Stimulated activated CD8-positive, alpha-beta memory T cell treated with anti-CD3 and anti-CD28 coated beads, Interleukin-2, amount 100 ng/mL, for 1 hour (primary cell): ENCODE results near the gene LDLRAD3.
"Not testable (repeated sequence)": the region's sequence is repeated elsewhere in the genome, so short reads cannot be mapped to it uniquely, and the experiment has no call there.

ENCODE experiments used
- DNase-seq, 2 donors: peaks; one replicate each; pipeline ENCODE4 v3.0.0-alpha.2; 2020; ENCODE audit warnings: low read depth in 2 of 2

Gene LDLRAD3

GRCh38 chr11:36016709-36017108 is 72.8 kb downstream of the LDLRAD3 start:
- no peak for DNase-seq

- DNase-seq = no peak
Observed at GRCh38 chr11:36019005-36019596, 75.2 kb downstream of the LDLRAD3 start.

GRCh38 chr11:36019722-36020121 is 75.9 kb downstream of the LDLRAD3 start:
- no peak for DNase-seq

- DNase-seq = no peak
Observed at GRCh38 chr11:36022882-36023281, 79.0 kb downstream of the LDLRAD3 start.

- no peak for DNase-seq
Observed at GRCh38 chr11:36023922-36024321, 80.1 kb downstream of the LDLRAD3 start.

- no peak for DNase-seq
Observed at GRCh38 chr11:36024716-36025115, 80.9 kb downstream of the LDLRAD3 start.

- no peak for DNase-seq
Observed at GRCh38 chr11:36026315-36026968, 82.6 kb downstream of the LDLRAD3 start.

GRCh38 chr11:36027731-36028130 is 83.9 kb downstream of the LDLRAD3 start:
- DNase-seq = no peak

GRCh38 chr11:36029616-36030015 is 85.8 kb downstream of the LDLRAD3 start:
- no peak for DNase-seq

GRCh38 chr11:36030731-36031281 is 86.9 kb downstream of the LDLRAD3 start:
- DNase-seq = no peak

- no peak for DNase-seq
Observed at GRCh38 chr11:36033082-36033751, 89.4 kb downstream of the LDLRAD3 start.

GRCh38 chr11:36033936-36034335 is 90.1 kb downstream of the LDLRAD3 start:
- no peak for DNase-seq

GRCh38 chr11:36034551-36035331 is 90.9 kb downstream of the LDLRAD3 start:
- no peak for DNase-seq

GRCh38 chr11:36035454-36035853 is 91.6 kb downstream of the LDLRAD3 start:
- no peak for DNase-seq

- DNase-seq = no peak
Observed at GRCh38 chr11:36035999-36036398, 92.1 kb downstream of the LDLRAD3 start.

- DNase-seq = no peak
Observed at GRCh38 chr11:36037031-36037430, 93.2 kb downstream of the LDLRAD3 start.

GRCh38 chr11:36038541-36038940 is 94.7 kb downstream of the LDLRAD3 start:
- no peak for DNase-seq

GRCh38 chr11:36039471-36039870 is 95.6 kb downstream of the LDLRAD3 start:
- DNase-seq = no peak

GRCh38 chr11:36041988-36042611 is 98.2 kb downstream of the LDLRAD3 start:
- DNase-seq = no peak

GRCh38 chr11:36044636-36045035 is 100.8 kb downstream of the LDLRAD3 start:
- no peak for DNase-seq

- DNase-seq = not testable (repeated sequence)
Observed at GRCh38 chr11:36045945-36046344, 102.1 kb downstream of the LDLRAD3 start.

GRCh38 chr11:36046932-36047331 is 103.1 kb downstream of the LDLRAD3 start:
- no peak for DNase-seq
